Liver (tissue), 9 donors: Measurements from ENCODE around the gene WEE2. TPM values are rescaled to one million over a fixed set of nuclear protein-coding genes. Genes with fewer than 3 reads are reported as not detected.
A peak's percentile ranks its signal among the peaks of the same experiment; 100 is the strongest.

Experiments
- DNase-seq: peaks from one replicate; pipeline ENCODE4 v3.0.0-alpha.2; 2017; ENCODE audit warnings: low spot score
- H3K27ac ChIP-seq, 2 donors: one replicate each; pipeline ENCODE4 v1.7.0; 2013; ENCODE audit warnings: inconsistent platforms in 2 of 2, low read length in 2 of 2, control low read depth in 1 of 2, low read depth in 1 of 2, mild to moderate bottlenecking in 1 of 2
- H3K27me3 ChIP-seq, 4 donors: one replicate each; pipeline versions ENCODE4 v1.6.1 to v1.7.0; 2013; ENCODE audit warnings: low read length in 3 of 4, inconsistent platforms in 1 of 4, mild to moderate bottlenecking in 1 of 4, moderate library complexity in 1 of 4; ENCODE audit not compliant: control insufficient read depth in 4 of 4, insufficient read depth in 4 of 4
- H3K36me3 ChIP-seq, 4 donors: one replicate each; pipeline versions ENCODE4 v1.6.1 to v1.7.0; 2013; ENCODE audit warnings: low read length in 3 of 4, mild to moderate bottlenecking in 3 of 4, low read depth in 1 of 4, moderate library complexity in 1 of 4; ENCODE audit not compliant: control insufficient read depth in 4 of 4, insufficient read depth in 3 of 4
- H3K4me1 ChIP-seq, 4 donors: one replicate each; pipeline versions ENCODE4 v1.6.1 to v1.7.0; 2013; ENCODE audit warnings: low read length in 3 of 4, mild to moderate bottlenecking in 3 of 4, moderate library complexity in 1 of 4; ENCODE audit not compliant: control insufficient read depth in 4 of 4, insufficient read depth in 4 of 4
- H3K4me3 ChIP-seq, 3 donors: one replicate each; pipeline versions ENCODE4 v1.6.1 to v1.7.0; 2013; ENCODE audit warnings: low read length in 3 of 3, control low read depth in 1 of 3, low read depth in 1 of 3, mild to moderate bottlenecking in 1 of 3
- H3K9ac ChIP-seq, 2 donors: one replicate each; pipeline ENCODE4 v1.7.0; 2013; ENCODE audit warnings: low read length in 2 of 2, mild to moderate bottlenecking in 2 of 2, moderate library complexity in 2 of 2, control low read depth in 1 of 2, low read depth in 1 of 2
- H3K9me3 ChIP-seq, 4 donors: one replicate each; pipeline versions ENCODE4 v1.6.1 to v1.7.0; 2013; ENCODE audit warnings: low read length in 3 of 4; ENCODE audit not compliant: control insufficient read depth in 4 of 4
- EGR1 ChIP-seq, 2 donors: IDR thresholded peaks; 2 replicates each; pipeline ENCODE4 v1.6.1; 2016 to 2018; ENCODE audit warnings: antibody characterized with exemption in 2 of 2, low read depth in 2 of 2
- FOXA1 ChIP-seq: IDR thresholded peaks from 2 replicates; pipeline ENCODE4 v1.6.1; 2016; ENCODE audit warnings: antibody characterized with exemption
- FOXA2 ChIP-seq: IDR thresholded peaks from 2 replicates; pipeline ENCODE4 v1.6.1; 2016; ENCODE audit warnings: antibody characterized with exemption
- GABPA ChIP-seq, 2 donors: IDR thresholded peaks in 1 of 2; conservative IDR thresholded peaks in 1 of 2; 2 replicates each; pipeline ENCODE4 v1.6.1; 2016; ENCODE audit warnings: antibody characterized with exemption in 2 of 2, mild to moderate bottlenecking in 1 of 2, moderate library complexity in 1 of 2
- HNF4A ChIP-seq, 2 donors: conservative IDR thresholded peaks; 2 replicates each; pipeline ENCODE4 v1.6.1; 2016; ENCODE audit warnings: antibody characterized with exemption in 2 of 2, mild to moderate bottlenecking in 2 of 2
- HNF4G ChIP-seq: IDR thresholded peaks from 2 replicates; pipeline ENCODE4 v1.6.1; 2016; ENCODE audit warnings: antibody characterized with exemption
- JUND ChIP-seq, 2 donors: IDR thresholded peaks; 2 replicates each; pipeline ENCODE4 v1.6.1; 2016; ENCODE audit warnings: antibody characterized with exemption in 2 of 2
- NR2F2 ChIP-seq: IDR thresholded peaks from 2 replicates; pipeline ENCODE4 v1.6.1; 2016; ENCODE audit warnings: antibody characterized with exemption
- RAD21 ChIP-seq, 2 donors: IDR thresholded peaks; 2 replicates each; pipeline ENCODE4 v1.6.1; 2016; ENCODE audit warnings: antibody characterized with exemption in 2 of 2, mild to moderate bottlenecking in 2 of 2
- REST ChIP-seq: IDR thresholded peaks from 2 replicates; pipeline ENCODE4 v1.6.1; 2016; ENCODE audit warnings: antibody characterized with exemption, mild to moderate bottlenecking
- RXRA ChIP-seq, 2 donors: IDR thresholded peaks; 2 replicates each; pipeline ENCODE4 v1.6.1; 2017 to 2018; ENCODE audit warnings: antibody characterized with exemption in 2 of 2, mild to moderate bottlenecking in 1 of 2
- SP1 ChIP-seq: IDR thresholded peaks from 2 replicates; pipeline ENCODE4 v1.6.1; 2018; ENCODE audit warnings: antibody characterized with exemption, mild to moderate bottlenecking
- ZBTB33 ChIP-seq: IDR thresholded peaks from 2 replicates; pipeline ENCODE4 v1.6.1; 2016; ENCODE audit warnings: antibody characterized with exemption
- WGBS: extraction: QIAGEN DNeasy Blood & Tissue Kit; methylation state at CpG from one replicate; pipeline ENCODE4 v1.1.7; 2013; 5-methylcytosine and 5-hydroxymethylcytosine counted together
- polyA plus RNA-seq, 2 donors: library from polyadenylated mRNA; stranded (reverse) in 1 of 2; unstranded in 1 of 2; fragments of 200-250 nt in 1 of 2; fragments of >200 nt in 1 of 2; fragmentation: Nextera tagmentation in 1 of 2; extraction: Ambion mirVana in 1 of 2; gene quantifications; one replicate each; pipeline versions ENCODE4 v1.2.1 to v1.2.3, GENCODE V29; 2013 to 2015
- total RNA-seq, 2 donors: library from RNA; depleted of rRNA; stranded (reverse); fragments of >200 nt; gene quantifications; one replicate each; pipeline ENCODE4 v1.2.3, GENCODE V29; 2014
- TF ChIP-seq, protein P1 (sequence below): IDR thresholded peaks from 2 replicates; pipeline ENCODE4 v1.6.1; 2016; ENCODE audit warnings: antibody characterized with exemption
- TF ChIP-seq, protein P2 (sequence below): IDR thresholded peaks from 2 replicates; pipeline ENCODE4 v1.6.1; 2016; ENCODE audit warnings: antibody characterized with exemption
- donor health status: healthy.
- donor health status: healthy.
- donor health status: healthy.
- donor health status: healthy.
- donor health status: healthy.

Gene WEE2
- total and polyA plus RNA-seq, 4 donors, result not detected

DNA sequence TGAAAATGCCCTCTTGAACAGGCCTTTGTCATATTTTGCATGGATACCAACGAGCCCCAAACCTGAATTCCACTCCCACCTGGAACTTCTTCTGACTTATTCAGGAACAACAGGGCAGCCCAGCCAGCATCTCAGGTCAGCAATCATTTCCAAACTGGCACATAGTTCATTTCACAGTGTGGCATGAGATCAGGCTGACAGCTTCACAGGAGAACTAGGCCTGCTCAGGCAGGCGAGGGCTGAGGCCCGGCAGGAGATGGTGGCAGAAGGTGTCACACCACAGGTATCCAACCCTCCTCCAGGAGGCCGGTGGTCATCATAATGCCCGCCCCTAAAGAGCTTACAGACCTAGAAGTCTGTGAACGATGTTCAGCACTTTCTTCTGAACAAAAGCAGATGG lies 48.7 kb upstream of the WEE2 start:
- no peak overlapping the region for H3K4me3 ChIP-seq
- DNase-seq, result no peak
- no peaks in the 10 kb centered on the region for H3K9me3 ChIP-seq
- H3K27me3 ChIP-seq, result no peaks in the 10 kb centered on the region
- H3K36me3 ChIP-seq, result peaks cover 3 to 27% (median 8%) of the 10 kb centered on the region in 4 donors
- H3K4me1 ChIP-seq, result peaks cover 7 to 22% (median 14%) of the 10 kb centered on the region in 4 donors
- H3K9ac ChIP-seq, result no peak overlapping the region
- H3K27ac ChIP-seq, result no peak overlapping the region
- TF ChIP-seq RAD21 (IDR thresholded peaks at IDR 0.05), result no peak
- TF ChIP-seq HNF4G, result no peak
- TF ChIP-seq FOXA1, result no peak
- TF ChIP-seq HNF4A (conservative IDR thresholded peaks at IDR 0.05), result no peak
- no peak for TF ChIP-seq REST
- 92% methylated on average over 6 of the region's 6 CpGs for WGBS

DNA sequence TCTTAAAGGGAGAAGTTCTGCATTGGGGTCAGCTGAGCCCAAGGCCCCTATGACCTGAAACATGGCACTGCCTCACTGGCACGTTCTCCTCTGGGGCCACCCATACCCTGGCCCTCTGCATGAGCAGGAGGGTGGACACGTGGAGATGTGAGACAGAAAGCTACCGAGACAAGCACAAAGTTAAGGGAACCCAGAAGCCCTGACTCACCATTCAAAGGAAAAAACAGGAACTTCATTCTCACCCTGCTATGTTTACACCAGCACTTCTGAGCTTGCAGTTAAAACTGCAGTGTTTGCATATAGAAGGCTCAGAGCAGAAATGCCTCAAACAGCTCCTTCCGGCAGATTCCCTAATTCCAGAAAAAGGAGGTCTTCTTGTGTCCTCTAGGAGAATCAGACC lies 47.9 kb upstream of the WEE2 start:
- TF ChIP-seq, protein P1, sequence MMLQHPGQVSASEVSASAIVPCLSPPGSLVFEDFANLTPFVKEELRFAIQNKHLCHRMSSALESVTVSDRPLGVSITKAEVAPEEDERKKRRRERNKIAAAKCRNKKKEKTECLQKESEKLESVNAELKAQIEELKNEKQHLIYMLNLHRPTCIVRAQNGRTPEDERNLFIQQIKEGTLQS, result no peak
- no peak for TF ChIP-seq HNF4G
- TF ChIP-seq GABPA (IDR thresholded peaks at IDR 0.05 in 1 of 2, conservative IDR thresholded peaks at IDR 0.05 in 1 of 2), result no peak
- no peak for TF ChIP-seq NR2F2
- TF ChIP-seq JUND (IDR thresholded peaks at IDR 0.05), result no peak
- TF ChIP-seq REST, result no peak
- TF ChIP-seq, protein P2, sequence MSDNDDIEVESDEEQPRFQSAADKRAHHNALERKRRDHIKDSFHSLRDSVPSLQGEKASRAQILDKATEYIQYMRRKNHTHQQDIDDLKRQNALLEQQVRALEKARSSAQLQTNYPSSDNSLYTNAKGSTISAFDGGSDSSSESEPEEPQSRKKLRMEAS, result no peak
- TF ChIP-seq RXRA (IDR thresholded peaks at IDR 0.05), result no peak
- TF ChIP-seq SP1, result no peak
- no peak for TF ChIP-seq ZBTB33
- no peak for TF ChIP-seq FOXA1
- no peak for TF ChIP-seq EGR1 (IDR thresholded peaks at IDR 0.05; ENCODE audit: low read depth in 2 of 2)
- no peak for TF ChIP-seq FOXA2
- TF ChIP-seq HNF4A (conservative IDR thresholded peaks at IDR 0.05), result no peak
- Histone ChIP-seq H3K9ac (no peak overlapping the region), H3K36me3 (peaks cover 5 to 27% (median 12%) of the 10 kb centered on the region in 4 donors), H3K4me3 (no peak overlapping the region), H3K27me3 (no peaks in the 10 kb centered on the region), H3K27ac (peak overlapping the region in 1 of 2 donors; percentile 10), H3K9me3 (no peaks in the 10 kb centered on the region), H3K4me1 (peaks cover 11 to 27% (median 17%) of the 10 kb centered on the region in 4 donors)
- 71% methylated on average over 4 of the region's 4 CpGs for WGBS
- no peak for DNase-seq
